Neural cell (in vitro differentiated cells): ENCODE data around the gene ZC3H11A. TPM values are rescaled to one million over a fixed set of nuclear protein-coding genes. Genes with fewer than 3 reads are reported as not detected.

Experiments used
- H2AFZ ChIP-seq: fragments of 200-600, 300-800 bp; sonication (generic), shearing (Covaris generic); 2 replicates; pipeline ENCODE4 v1.6.0; 2014; ENCODE audit warnings: low read depth, mild to moderate bottlenecking, antibody characterized with exemption, low read length, moderate library complexity
- H3F3A ChIP-seq: fragments of 200-600 bp; shearing (Covaris generic); 2 replicates; pipeline ENCODE4 v1.6.1; 2016; ENCODE audit warnings: mild to moderate bottlenecking, moderate library complexity, mixed read lengths, antibody characterized with exemption, low read length; ENCODE audit not compliant: insufficient read depth, poor library complexity, severe bottlenecking
- H3K27ac ChIP-seq: fragments of 200-600, 300-800 bp; sonication (generic), shearing (Covaris generic); 2 replicates; pipeline ENCODE4 v1.5.1; 2014; ENCODE audit warnings: mild to moderate bottlenecking, low read length, moderate library complexity
- H3K27me3 ChIP-seq: fragments of 300-800, 200-600 bp; sonication (generic), shearing (Covaris generic); 2 replicates; pipeline ENCODE4 v1.6.0; 2014; ENCODE audit warnings: mild to moderate bottlenecking, low read depth, low read length, moderate library complexity; ENCODE audit not compliant: insufficient read depth
- H3K36me3 ChIP-seq: fragments of 300-800, 200-600 bp; sonication (generic), shearing (Covaris generic); 2 replicates; pipeline ENCODE4 v1.5.1; 2014; ENCODE audit warnings: mild to moderate bottlenecking, antibody characterized with exemption, low read length, moderate library complexity; ENCODE audit not compliant: insufficient read depth
- H3K4me2 ChIP-seq: fragments of 300-800, 200-600 bp; sonication (generic), shearing (Covaris generic); 2 replicates; pipeline ENCODE4 v1.6.0; 2014; ENCODE audit warnings: mild to moderate bottlenecking, low read length
- H3K4me3 ChIP-seq: fragments of 300-800, 200-600 bp; sonication (generic), shearing (Covaris generic); 2 replicates; pipeline ENCODE4 v1.5.1; 2014; ENCODE audit warnings: mild to moderate bottlenecking, low read length, moderate library complexity
- H3K79me2 ChIP-seq: fragments of 200-600 bp; shearing (Covaris generic); replicated peaks from 2 replicates; pipeline ENCODE4 v1.6.0; 2014; ENCODE audit warnings: mild to moderate bottlenecking, low read length, moderate library complexity; ENCODE audit not compliant: insufficient read depth
- H3K9ac ChIP-seq: fragments of 300-800, 200-600 bp; sonication (generic), shearing (Covaris generic); 2 replicates; pipeline ENCODE4 v1.6.1; 2016; ENCODE audit warnings: mild to moderate bottlenecking, low read length, mixed read lengths
- H3K9me2 ChIP-seq: fragments of 200-600 bp; shearing (Covaris generic); 2 replicates; pipeline ENCODE4 v1.6.1; 2016; ENCODE audit warnings: mild to moderate bottlenecking, low read length, mixed read lengths; ENCODE audit not compliant: insufficient read depth
- H3K9me3 ChIP-seq: fragments of 200-600, 300-800 bp; sonication (generic), shearing (Covaris generic); 2 replicates; pipeline ENCODE4 v1.6.1; 2016; ENCODE audit warnings: mild to moderate bottlenecking, mixed run types, low read length, moderate library complexity, mixed read lengths
- H4K20me1 ChIP-seq: fragments of 200-600 bp; shearing (Covaris generic); 2 replicates; pipeline ENCODE4 v1.6.1; 2016; ENCODE audit warnings: mild to moderate bottlenecking, mixed run types; ENCODE audit not compliant: insufficient read depth
- EP300 ChIP-seq: fragments of 450-650 bp; conservative IDR thresholded peaks from 2 replicates; pipeline ENCODE4 v1.6.1; 2014; ENCODE audit warnings: antibody characterized with exemption, mild to moderate bottlenecking, moderate library complexity; ENCODE audit not compliant: poor library complexity, severe bottlenecking
- EZH2 ChIP-seq: fragments of 200-600, 300-800 bp; shearing (Covaris generic), sonication (generic); IDR thresholded peaks from 2 replicates; pipeline ENCODE4 v1.6.1; 2014; ENCODE audit warnings: antibody characterized with exemption, low read length, borderline replicate concordance, mild to moderate bottlenecking; ENCODE audit not compliant: insufficient read depth, poor library complexity, severe bottlenecking
- MXI1 ChIP-seq: fragments of 450-650 bp; conservative IDR thresholded peaks from 2 replicates; pipeline ENCODE4 v1.6.1; 2014; ENCODE audit warnings: antibody characterized with exemption, mild to moderate bottlenecking; ENCODE audit not compliant: poor library complexity, severe bottlenecking
- POLR2AphosphoS5 ChIP-seq: IDR thresholded peaks from 2 replicates; pipeline ENCODE4 v1.6.1; 2012
- RAD21 ChIP-seq: fragments of 450-650 bp; conservative IDR thresholded peaks from 2 replicates; pipeline ENCODE4 v1.6.1; 2014; ENCODE audit warnings: antibody characterized with exemption, mild to moderate bottlenecking, moderate library complexity
- REST ChIP-seq: IDR thresholded peaks from 2 replicates; pipeline ENCODE4 v1.6.1; 2012; ENCODE audit warnings: borderline replicate concordance
- SMC3 ChIP-seq: fragments of 450-650 bp; conservative IDR thresholded peaks from 2 replicates; pipeline ENCODE4 v1.6.1; 2014; ENCODE audit warnings: antibody characterized with exemption, mild to moderate bottlenecking, moderate library complexity; ENCODE audit not compliant: poor library complexity
- TAF1 ChIP-seq: IDR thresholded peaks from 2 replicates; pipeline ENCODE4 v1.6.1; 2012; ENCODE audit warnings: low read depth
- polyA plus RNA-seq: library from polyadenylated mRNA; depleted of rRNA; stranded (reverse); fragments of >200 nt; gene quantifications from 2 replicates; pipeline ENCODE4 v1.2.3, GENCODE V29; 2014
- TF ChIP-seq, protein P1 (sequence below): fragments of 450-650 bp; IDR thresholded peaks from 2 replicates; pipeline ENCODE4 v1.5.1; 2014; ENCODE audit warnings: antibody characterized with exemption, mild to moderate bottlenecking, moderate library complexity; ENCODE audit not compliant: poor library complexity, severe bottlenecking

The ZC3H11A gene
- polyA plus RNA-seq, 1 donor from 2014 or later: 210 TPM

- TF ChIP-seq REST: no peak
- no peak for TF ChIP-seq MXI1
Measured at GRCh38 chr1:203768256-203768655, 27.2 kb upstream of the ZC3H11A start.

DNA sequence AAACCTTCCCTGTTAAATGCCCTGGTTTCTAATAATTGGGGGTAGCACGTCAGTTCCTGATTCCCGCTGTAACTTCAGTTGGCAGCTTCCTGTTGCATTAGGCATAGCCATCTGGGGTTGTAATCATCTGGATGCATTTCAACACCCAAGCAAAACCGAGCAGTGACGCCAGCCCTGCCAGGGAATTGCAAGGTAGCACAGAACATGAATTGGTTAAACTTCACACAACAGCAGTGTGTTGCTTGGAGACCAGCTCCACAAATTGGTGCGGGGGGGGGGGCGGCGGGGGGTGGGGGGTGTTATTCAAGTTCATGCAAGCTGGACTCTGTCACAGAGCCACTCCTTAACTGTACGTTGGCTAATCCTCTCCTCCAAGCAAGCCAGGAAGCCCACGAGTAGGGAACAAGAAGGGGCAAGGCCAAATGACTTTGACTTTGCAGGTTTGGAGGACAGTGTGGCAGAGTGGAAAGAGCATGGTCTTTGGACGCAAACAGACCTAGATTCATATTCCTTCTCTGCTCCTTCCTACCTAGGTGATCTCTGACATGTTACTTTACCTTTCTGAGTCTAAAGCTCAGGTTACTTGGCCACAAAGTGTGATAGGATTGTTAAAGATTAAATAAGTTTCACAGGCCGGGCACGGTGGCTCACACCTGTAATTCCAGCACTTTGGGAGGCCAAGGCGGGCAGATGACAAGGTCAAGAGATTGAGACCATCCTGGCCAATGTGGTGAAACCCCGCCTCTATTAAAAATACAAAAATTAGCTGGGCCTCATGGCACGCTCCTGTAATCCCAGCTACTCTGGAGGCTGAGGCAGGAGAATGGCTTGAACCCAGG lies 25.7 kb upstream of the ZC3H11A start:
- Histone ChIP-seq H3K79me2 (no peaks in the 10 kb centered on the region), H3K27ac (no peak overlapping the region), H4K20me1 (no peaks in the 10 kb centered on the region), H3F3A (no peaks in the 10 kb centered on the region), H3K4me3 (no peak overlapping the region), H3K27me3 (no peaks in the 10 kb centered on the region), H3K9me3 (no peaks in the 10 kb centered on the region), H3K36me3 (no peaks in the 10 kb centered on the region), H2AFZ (no peak overlapping the region), H3K9me2 (no peaks in the 10 kb centered on the region), H3K9ac (no peak overlapping the region), H3K4me2 (no peak overlapping the region)
- no peak for TF ChIP-seq REST
- TF ChIP-seq POLR2AphosphoS5: no peak
- TF ChIP-seq, protein P1, sequence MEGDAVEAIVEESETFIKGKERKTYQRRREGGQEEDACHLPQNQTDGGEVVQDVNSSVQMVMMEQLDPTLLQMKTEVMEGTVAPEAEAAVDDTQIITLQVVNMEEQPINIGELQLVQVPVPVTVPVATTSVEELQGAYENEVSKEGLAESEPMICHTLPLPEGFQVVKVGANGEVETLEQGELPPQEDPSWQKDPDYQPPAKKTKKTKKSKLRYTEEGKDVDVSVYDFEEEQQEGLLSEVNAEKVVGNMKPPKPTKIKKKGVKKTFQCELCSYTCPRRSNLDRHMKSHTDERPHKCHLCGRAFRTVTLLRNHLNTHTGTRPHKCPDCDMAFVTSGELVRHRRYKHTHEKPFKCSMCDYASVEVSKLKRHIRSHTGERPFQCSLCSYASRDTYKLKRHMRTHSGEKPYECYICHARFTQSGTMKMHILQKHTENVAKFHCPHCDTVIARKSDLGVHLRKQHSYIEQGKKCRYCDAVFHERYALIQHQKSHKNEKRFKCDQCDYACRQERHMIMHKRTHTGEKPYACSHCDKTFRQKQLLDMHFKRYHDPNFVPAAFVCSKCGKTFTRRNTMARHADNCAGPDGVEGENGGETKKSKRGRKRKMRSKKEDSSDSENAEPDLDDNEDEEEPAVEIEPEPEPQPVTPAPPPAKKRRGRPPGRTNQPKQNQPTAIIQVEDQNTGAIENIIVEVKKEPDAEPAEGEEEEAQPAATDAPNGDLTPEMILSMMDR: no peak
- no peak for TF ChIP-seq TAF1
- TF ChIP-seq RAD21: no peak
- TF ChIP-seq EZH2: no peak
- TF ChIP-seq SMC3: no peak
- TF ChIP-seq EP300: no peak
- TF ChIP-seq MXI1: no peak

More at GRCh38 chr1:203768256-203768655, 27.2 kb upstream of the ZC3H11A start:
- H3K9ac ChIP-seq: no peak overlapping the region
- H4K20me1 ChIP-seq: no peaks in the 10 kb centered on the region
- no peaks in the 10 kb centered on the region for H3K9me2 ChIP-seq
- no peak overlapping the region for H2AFZ ChIP-seq
- H3F3A ChIP-seq: no peaks in the 10 kb centered on the region
- H3K79me2 ChIP-seq: no peaks in the 10 kb centered on the region
- no peak overlapping the region for H3K4me3 ChIP-seq
- no peaks in the 10 kb centered on the region for H3K27me3 ChIP-seq
- no peak overlapping the region for H3K27ac ChIP-seq
- no peak overlapping the region for H3K4me2 ChIP-seq
- H3K36me3 ChIP-seq: no peaks in the 10 kb centered on the region
- H3K9me3 ChIP-seq: no peaks in the 10 kb centered on the region
